Measurements from ENCODE around the gene FAM3C. TPM values are rescaled to one million over a fixed set of nuclear protein-coding genes. Genes with fewer than 3 reads are reported as not detected.

The FAM3C gene
- total and polyA plus RNA-seq, 2 of the 4 experiments (the other 2 are of a cell fraction), result 11.5 to 45.8 TPM

- no peak overlapping the region for H3K9ac ChIP-seq (ENCODE audit: low read depth, low read length)
- no peak overlapping the region for H2BK120ac ChIP-seq (ENCODE audit: low read depth, low read length)
- ATAC-seq (ENCODE audit: low read depth), result no peak
- no peaks in the 10 kb centered on the region for H4K20me1 ChIP-seq (ENCODE audit: insufficient read depth, low read length)
- no peak overlapping the region for H4K91ac ChIP-seq (ENCODE audit: insufficient read depth, low read depth, low read length)
- CTCF ChIA-PET, result interaction anchor here (1.1 kb wide), 1 partner anchor 36 kb away, joined by 3 read pairs; no protein-coding TSS in a partner anchor
- H3K14ac ChIP-seq (replicated peaks; ENCODE audit: low read depth, low read length), result no peak overlapping the region
- no peaks in the 10 kb centered on the region for H3K9me1 ChIP-seq (ENCODE audit: insufficient read depth, low read length)
- no peak overlapping the region for H3K23ac ChIP-seq (ENCODE audit: low read depth, low read length)
- H3K4me1 ChIP-seq (ENCODE audit: control insufficient read depth, insufficient read depth, low read length), result no peaks in the 10 kb centered on the region
- H3K36me3 ChIP-seq (ENCODE audit: control insufficient read depth, insufficient read depth, low read length), result no peaks in the 10 kb centered on the region
- WGBS, 2 experiments (ENCODE audit: extremely low coverage in 2 of 2, insufficient read length in 1 of 2), result no CpG with 5 or more reads among the region's 3 CpGs
- no peak for TF ChIP-seq NFE2L2 (IDR thresholded peaks at IDR 0.05; ENCODE audit: low read depth, low read length)
- no peak for TF ChIP-seq CEBPB (IDR thresholded peaks at IDR 0.05; ENCODE audit: low read depth, low read length)
- TF ChIP-seq MAFK (IDR thresholded peaks at IDR 0.05; ENCODE audit: low read depth, low read length), result no peak
- TF ChIP-seq, protein P1, sequence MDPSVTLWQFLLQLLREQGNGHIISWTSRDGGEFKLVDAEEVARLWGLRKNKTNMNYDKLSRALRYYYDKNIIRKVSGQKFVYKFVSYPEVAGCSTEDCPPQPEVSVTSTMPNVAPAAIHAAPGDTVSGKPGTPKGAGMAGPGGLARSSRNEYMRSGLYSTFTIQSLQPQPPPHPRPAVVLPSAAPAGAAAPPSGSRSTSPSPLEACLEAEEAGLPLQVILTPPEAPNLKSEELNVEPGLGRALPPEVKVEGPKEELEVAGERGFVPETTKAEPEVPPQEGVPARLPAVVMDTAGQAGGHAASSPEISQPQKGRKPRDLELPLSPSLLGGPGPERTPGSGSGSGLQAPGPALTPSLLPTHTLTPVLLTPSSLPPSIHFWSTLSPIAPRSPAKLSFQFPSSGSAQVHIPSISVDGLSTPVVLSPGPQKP (IDR thresholded peaks at IDR 0.05; ENCODE audit: borderline replicate concordance, low read depth, low read length), result no peak
- TF ChIP-seq POLR2A (IDR thresholded peaks at IDR 0.05; ENCODE audit: low read depth, low read length), result no peak
- no peak for TF ChIP-seq SMC3 (IDR thresholded peaks at IDR 0.05; ENCODE audit: low read depth, low read length)
- TF ChIP-seq MXI1 (IDR thresholded peaks at IDR 0.05; ENCODE audit: borderline replicate concordance, low read depth, low read length), result no peak
- no peak for TF ChIP-seq CHD1 (IDR thresholded peaks at IDR 0.05; ENCODE audit: low read depth, low read length)
- TF ChIP-seq RFX5 (IDR thresholded peaks at IDR 0.05; ENCODE audit: low read depth, low read length), result no peak
- TF ChIP-seq CTCF (conservative IDR thresholded peaks at IDR 0.05; ENCODE audit: low read depth, low read length), result no peak
- no peak for TF ChIP-seq FOS (IDR thresholded peaks at IDR 0.05; ENCODE audit: low read depth, low read length)
- TF ChIP-seq BHLHE40 (IDR thresholded peaks at IDR 0.05; ENCODE audit: low read depth, low read length), result no peak
- no peak for TF ChIP-seq USF2 (IDR thresholded peaks at IDR 0.05; ENCODE audit: low read depth, low read length)
- no peak for TF ChIP-seq RAD21 (IDR thresholded peaks at IDR 0.05; ENCODE audit: low read length)
- H2BK5ac ChIP-seq (ENCODE audit: low read depth, low read length, poor library complexity, severe bottlenecking), result no peak overlapping the region
- H3K4me3 ChIP-seq (ENCODE audit: insufficient read depth, low read depth, low read length), result no peak overlapping the region
- dilution Hi-C loops (cut with HindIII; ENCODE audit: low sequenced_read_pairs, unreplicated experiment) (no loop called here), in situ Hi-C loops (cut with MboI; ENCODE audit: low sequenced_read_pairs) (no loop called here), intact Hi-C loops (cut with micrococcal nuclease) (no loop called here)
- POLR2A ChIA-PET (ENCODE audit: unreplicated experiment), result no interaction called here
- H3K4ac ChIP-seq (ENCODE audit: low read depth, low read length), result no peak overlapping the region
- no peak overlapping the region for H3K56ac ChIP-seq (ENCODE audit: extremely low read depth, insufficient read depth, low read length)
- no peak overlapping the region for H2AK5ac ChIP-seq (ENCODE audit: low read depth, low read length)
- no peak overlapping the region for H3K18ac ChIP-seq (ENCODE audit: low read depth, low read length)
- no peaks in the 10 kb centered on the region for H3K9me3 ChIP-seq (ENCODE audit: control insufficient read depth, insufficient read depth, low read length)
- no peak overlapping the region for H3K27ac ChIP-seq (ENCODE audit: insufficient read depth, low read length)
- H2BK20ac ChIP-seq (ENCODE audit: low read depth, low read length), result no peak overlapping the region
- H2AK9ac ChIP-seq (replicated peaks; ENCODE audit: low read depth, low read length, poor library complexity), result no peak overlapping the region
- no TSS peak for BruUV-seq (replicated peaks)
- DNase-seq, result no peak
- no peak overlapping the region for H4K5ac ChIP-seq (ENCODE audit: low read depth, low read length)
- no peak overlapping the region for H4K8ac ChIP-seq (ENCODE audit: low read depth in 2 of 2, low read length in 2 of 2)
- H3K4me2 ChIP-seq (ENCODE audit: low read depth, low read length), result no peak overlapping the region
- no peak overlapping the region for H2BK15ac ChIP-seq (ENCODE audit: low read depth, low read length)
- H3K27me3 ChIP-seq (ENCODE audit: control insufficient read depth, insufficient read depth, low read length), result peaks cover 2% of the 10 kb centered on the region; the same call in 1 of the 2 replicates
- no peaks in the 10 kb centered on the region for H3K79me1 ChIP-seq (ENCODE audit: low read depth in 1 of 2, low read length in 2 of 2)
- H2AFZ ChIP-seq (replicated peaks; ENCODE audit: low read length, poor library complexity), result no peak overlapping the region
Measured at GRCh38 chr7:121401896-121402295, 5.8 kb upstream of the FAM3C start.

Measured in IMR-90 (cell line).